Central memory CD4-positive, alpha-beta T cell (primary cell): ENCODE results near the gene LPP.

ENCODE experiments used
- DNase-seq: peaks from one replicate; pipeline ENCODE4 v3.0.0; 2022

Gene LPP

DNA sequence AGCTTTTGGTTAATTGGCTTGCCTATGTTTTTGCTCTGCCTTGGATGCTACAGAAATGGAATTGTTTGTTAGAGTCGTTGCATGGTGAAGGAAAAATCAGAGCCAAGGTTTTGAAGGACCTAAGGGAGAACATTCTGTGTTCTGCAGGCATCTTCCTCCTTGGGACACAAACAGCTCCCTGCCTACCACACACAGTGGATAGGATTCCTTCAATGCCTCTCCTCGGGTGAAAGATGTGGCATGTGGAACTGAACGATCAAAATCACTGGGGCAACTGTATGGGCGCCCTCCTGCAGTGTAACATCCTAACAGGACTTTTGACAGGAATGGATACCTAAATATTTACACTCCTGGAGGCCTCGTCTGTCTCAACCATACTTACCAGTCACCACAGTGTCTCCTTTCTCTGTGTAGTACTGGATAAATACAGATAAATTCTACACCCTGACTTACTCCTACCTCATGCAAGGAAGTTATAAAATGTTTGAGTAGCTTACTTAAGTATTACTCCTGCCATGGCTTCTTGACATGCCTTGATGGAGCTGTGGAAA lies 100.6 kb downstream of the LPP start:
- DNase-seq, result no peak

DNA sequence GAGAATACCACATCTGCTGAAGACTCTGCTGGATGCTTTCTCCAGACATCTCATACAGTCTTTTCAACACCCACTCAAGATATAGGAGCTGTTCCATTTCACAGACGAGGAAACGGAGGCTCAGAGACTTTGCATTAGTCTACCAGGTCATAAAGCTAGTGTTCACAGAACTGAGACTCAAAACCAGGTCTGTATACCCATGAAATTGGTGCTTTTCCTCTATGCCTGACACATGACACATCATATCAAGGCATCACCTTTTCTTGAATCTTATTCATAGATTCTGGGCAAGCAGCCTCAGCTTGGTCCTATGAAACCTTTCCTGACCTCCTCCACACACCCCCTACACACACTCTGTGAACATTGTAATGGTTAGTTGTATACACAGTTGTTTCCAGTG lies 101.2 kb downstream of the LPP start:
- no peak for DNase-seq

DNA sequence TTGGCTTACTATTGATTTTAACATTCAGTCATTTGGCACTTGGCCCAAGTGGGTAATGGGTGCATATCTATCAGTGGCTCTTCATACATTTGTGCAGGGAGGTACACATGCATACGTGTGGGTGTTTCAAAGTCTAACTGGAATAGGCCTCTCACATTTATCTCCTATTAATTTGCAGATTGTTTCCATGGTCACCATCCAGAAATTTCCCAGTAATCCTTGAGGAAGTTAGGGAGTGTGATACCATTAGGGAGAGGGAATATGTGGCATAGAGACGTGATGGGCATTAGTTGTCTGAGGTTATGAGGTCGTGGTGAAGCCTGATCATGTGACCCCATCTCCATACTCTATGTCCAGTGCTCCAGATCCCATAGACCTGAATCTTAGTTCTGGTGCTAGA lies 102.8 kb downstream of the LPP start:
- no peak for DNase-seq

DNA sequence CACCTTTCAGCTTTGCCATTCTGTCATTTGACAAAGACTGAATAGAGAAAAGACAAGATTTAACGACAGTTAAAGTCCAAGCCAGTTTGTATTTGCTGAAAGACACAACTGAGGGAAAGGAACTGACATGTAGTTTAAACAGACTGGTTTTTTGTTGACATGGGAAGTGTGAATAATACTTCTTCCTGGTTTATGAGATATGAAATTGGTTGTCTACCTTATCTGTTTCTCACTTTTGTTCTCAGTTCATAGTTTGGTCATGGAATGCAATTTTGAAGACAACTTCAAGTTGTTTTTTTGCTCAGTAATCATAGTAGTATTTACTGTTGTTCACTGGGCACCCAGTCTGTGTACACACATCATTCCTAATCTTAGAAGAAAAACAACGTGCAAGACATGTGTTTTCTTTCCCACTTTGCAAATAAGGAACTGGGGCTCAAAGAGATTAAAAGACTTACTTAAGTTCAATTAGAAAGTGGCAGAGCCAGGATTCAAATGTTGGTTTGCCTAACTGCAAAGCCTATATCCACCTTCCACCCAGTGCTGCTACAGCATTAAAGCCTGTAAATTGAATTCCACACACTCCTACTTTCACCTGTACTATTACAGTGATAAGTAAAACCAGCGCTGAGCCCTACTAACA lies 103.5 kb downstream of the LPP start:
- no peak for DNase-seq

DNA sequence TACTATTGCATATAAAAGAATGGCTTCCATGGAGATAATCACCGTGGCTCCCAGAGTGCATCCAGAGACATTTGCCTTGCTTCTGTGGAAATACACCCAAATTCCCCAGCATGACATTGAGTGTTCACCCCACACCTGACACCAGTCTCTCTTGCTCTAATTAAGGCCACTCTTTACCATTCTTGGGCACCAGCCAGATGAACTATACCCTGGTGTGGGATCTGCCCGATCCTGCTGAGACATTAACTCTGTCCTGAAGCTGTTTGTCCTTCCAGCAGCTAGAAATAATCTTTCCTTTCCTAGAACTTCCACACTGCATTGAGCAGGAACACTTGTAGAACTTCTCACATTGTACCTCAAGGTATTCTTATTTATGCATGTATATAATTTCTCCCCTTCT lies 105.2 kb downstream of the LPP start:
- DNase-seq, result no peak

DNA sequence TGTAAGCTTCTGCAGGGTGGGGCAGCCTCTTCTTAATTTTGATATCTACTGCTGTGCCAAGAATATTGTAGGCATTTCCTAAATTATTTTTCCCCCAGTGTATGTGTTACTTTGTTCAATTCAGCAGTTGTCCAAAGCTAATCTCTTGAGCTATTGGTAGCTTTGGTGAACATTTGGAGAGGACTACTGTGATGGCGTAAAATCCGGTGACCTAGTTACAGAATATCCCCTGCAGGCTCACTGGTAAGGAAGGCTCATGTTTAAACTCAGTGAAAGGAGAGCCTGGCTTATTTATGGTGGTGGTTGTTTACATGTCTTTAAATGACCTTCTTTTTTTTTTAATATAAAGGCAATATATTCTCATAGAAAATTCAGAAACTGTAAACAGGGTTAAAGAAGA lies 105.6 kb downstream of the LPP start:
- no peak for DNase-seq

DNA sequence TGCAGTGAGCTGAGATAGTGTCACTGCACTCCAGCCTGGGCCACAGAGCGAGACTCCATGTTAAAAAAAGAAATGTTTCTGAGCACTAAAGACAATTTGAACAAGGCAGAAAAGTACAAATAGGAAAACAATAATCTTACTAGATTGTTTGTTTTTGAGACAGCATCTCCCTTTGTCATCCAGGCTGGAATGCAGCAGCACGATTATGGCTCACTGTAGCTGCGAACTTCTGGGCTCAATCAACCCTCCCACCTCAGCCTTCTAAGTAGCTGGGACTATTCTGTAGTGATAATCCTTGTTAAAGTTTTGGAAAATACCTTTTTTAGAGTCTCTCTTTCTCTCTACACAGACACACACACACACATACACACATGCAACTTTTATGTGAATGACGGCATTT lies 107.1 kb downstream of the LPP start:
- no peak for DNase-seq

DNA sequence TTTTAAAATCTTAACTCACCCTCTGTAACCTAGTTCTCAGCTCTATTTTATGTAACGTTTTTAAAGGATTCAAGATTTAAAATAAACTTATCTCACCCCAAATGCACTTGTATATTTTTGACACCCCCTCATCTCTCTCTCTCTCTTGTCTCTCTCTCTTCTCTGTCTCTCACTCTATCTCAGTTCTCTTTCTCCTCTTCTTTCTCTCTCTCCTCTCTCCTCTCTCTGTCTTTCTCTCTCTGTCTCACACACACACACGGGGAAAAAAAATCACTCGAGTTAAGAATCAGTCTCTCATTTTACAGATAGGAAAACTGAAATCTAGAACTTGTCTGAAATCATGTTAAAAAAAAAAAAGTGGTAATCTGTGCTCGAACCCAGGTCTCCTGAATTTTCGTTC lies 108.5 kb downstream of the LPP start:
- no peak for DNase-seq

DNA sequence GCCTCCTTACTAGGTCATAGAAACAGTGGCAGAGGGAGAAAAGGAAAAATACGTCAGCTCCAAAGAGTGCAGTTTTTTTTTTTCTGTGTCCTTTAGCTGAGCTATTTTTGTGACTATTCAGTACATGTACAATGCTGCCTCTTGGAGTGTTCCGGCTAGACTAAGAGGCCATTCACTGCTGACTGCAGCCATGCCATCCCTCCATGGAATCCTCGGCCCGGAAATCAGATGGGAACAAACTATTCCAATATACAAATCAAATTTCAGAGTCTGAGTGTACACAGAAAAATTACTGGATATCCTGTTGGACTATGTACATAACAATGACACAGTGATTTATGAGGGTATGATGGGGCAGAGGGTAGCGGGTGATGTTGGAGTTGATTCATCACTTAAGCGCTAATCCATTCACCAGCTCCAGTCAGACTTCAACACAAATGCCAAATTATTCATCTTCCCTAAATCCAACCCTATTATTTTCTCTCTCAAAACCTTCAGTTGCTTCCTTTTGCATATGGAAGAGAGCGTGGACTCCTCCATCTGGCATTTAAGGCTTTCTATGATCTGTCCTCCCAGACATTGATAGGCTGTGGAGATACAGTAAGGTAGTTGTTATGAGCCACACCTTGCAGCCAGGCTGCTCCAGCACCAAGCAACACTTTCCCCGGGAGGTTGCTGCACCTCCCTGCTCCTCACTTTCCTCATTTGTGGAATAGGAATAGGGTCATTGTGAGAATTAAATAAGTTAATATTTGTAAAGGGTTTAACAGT lies 109.1 kb downstream of the LPP start:
- no peak for DNase-seq

DNA sequence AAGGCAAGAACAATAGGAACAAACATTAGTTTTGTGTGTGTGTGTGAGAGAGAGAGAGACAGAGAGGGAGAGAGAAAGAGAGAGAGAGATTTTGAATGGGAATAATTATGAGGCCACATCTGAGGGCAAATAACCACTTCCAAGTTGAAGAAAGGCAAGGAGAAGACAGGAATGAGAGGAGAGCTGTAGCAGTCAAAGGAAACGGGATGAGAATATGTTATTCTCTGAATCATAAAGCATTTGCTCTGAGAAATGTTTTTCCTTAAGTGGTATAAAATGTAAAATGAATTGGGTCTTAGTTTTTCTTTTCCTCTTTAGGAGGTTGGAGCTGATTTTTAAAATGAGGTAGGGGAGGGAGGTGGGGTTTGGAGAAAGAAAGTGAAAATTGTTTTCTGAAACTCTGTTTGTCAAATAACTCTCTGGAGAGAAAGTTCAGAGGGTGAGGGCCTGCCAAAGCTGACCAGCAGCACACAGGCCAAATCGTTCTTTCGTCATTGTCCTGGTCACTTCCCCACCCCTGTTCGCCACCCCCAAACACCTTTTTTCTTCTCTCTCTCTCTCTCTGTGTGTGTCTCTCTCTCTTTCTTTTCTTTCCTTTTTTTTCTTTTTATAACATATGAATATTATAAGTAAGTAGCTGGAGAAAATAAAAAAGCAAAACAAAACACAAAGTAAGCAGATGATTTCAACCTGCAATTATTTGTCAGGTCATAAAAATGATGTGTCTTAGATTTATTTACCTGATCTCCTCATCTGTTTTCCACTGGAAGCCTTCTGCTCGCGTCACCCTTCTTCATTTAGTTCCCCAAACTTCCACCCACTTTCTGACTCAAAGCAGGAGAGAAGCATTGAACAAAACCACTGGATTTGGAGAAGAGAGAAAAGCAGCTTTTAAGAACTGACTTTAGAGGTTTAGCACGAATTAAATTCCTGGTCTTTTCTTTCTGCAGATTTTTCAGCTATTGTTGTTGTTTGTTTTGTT lies 110.6 kb downstream of the LPP start:
- DNase-seq, result no peak

DNA sequence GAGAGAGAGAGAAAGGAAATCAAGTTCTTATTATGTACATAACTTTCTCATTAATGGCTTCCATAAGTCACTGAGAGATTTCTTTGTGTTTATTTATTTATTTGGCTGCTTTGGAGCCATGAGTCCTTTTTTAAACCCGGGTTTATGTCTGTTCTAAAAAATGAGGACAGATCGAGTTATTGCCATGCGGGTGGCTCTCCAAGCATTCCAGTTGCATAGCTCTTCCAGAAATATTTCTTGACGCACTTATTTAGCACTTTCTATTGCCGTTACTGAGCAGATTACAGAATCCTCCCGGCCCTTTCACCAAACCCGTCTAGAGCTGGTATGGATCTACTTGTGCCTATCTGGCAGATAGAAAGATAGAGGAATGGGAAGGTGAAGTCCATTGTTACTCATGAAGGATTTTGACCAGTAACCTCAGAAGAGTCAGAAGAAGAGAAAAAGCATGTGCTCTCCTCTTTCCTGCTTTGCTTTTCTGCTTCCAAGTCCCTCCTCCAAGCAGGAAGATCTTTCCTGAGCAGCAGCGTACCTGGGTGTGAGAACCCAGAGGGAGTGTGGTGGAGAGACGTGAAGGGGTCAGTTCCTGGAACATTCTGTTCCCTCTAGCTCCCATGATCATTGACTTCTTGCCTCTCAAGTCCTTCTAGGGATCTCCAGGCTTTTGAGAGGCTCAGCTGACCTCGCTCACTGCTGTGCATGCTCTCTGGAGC lies 112.8 kb downstream of the LPP start:
- no peak for DNase-seq

DNA sequence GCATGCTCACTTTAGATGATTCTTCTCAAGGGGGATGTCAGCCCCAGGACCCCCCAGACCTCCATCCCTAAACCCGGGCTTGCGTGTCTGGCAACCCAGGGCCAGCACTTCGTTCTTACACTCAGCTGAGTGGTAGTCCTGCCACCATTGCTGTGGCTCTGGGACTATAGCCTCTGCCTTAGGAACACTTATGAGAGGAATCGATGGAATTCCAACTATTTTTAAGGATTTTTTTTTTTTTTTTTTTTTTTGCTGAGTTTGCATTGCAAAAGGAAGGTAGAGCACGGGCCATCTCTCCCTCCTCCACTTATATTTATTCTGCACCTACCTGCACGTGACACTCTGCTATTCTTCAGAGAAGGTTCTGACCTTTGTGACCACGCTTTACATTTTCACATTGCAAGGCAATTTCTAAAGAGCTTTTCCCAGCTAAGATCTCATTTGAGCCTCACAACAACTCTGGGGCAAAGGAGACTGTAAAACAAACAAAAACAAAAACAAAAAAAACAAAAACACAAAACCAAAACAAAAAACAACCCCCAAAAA lies 113.9 kb downstream of the LPP start:
- DNase-seq, result no peak

DNA sequence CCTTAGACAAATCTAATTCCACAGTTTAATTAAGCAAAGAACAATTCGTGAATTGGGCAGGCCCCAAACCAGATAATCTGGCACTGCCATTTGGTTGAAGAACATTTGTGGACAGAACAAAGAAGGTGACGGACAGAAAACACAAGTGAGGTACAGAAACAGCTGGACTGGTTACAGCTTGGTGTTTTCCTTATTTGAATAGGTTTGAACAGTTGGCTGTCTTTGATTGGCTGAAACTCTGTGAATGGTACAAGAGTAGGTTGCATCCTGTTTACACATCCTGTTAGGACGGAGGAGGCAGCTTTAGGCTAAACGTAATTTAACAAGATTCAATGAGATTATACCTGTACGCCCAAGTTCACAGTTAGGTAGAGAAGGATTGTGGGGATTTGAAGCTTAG lies 114.4 kb downstream of the LPP start:
- DNase-seq, result no peak

DNA sequence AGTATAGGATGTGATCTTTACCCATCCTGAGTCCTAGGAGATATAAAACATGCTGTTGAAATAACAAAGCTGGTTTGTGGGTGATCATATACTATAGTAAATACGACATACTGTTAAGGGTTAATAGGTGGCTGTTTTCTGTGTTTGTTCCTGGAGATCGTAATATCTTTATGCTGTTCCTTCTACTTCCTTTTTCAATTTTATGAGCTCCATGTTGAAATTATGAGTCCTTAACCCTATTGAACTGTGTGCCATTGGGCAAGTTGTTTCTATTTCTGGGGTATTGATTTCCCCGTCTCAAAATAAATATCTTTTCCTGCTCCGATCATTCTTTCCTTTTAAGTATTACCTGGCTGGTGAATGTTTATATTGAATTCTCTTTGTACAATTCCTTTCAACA lies 115.1 kb downstream of the LPP start:
- no peak for DNase-seq

DNA sequence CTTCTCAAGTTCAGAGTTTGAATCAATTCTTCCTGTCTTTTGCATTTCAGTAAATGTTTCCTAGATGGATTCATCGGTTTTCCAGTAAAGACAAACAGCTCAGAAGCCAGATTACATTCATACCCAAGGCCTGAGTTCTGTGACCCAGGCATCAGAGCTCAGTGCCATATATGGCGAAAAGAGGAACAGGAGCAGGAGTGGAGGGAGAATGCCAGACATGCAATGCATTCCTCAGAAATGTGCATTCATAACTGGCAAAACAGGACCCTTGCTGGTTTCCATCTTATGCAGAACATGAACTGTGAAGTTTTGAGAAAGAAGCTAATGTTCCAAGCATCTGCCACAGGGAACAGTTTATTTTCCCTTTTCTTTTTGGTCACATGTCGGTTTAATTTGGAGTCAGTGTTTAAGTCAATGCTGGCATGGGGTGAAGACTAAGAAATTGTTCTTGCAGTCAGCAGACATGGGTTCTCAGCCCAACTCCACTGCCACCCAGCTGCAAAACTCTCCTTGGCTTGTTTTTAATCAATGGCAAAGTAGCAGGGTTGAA lies 116.5 kb downstream of the LPP start:
- no peak for DNase-seq

DNA sequence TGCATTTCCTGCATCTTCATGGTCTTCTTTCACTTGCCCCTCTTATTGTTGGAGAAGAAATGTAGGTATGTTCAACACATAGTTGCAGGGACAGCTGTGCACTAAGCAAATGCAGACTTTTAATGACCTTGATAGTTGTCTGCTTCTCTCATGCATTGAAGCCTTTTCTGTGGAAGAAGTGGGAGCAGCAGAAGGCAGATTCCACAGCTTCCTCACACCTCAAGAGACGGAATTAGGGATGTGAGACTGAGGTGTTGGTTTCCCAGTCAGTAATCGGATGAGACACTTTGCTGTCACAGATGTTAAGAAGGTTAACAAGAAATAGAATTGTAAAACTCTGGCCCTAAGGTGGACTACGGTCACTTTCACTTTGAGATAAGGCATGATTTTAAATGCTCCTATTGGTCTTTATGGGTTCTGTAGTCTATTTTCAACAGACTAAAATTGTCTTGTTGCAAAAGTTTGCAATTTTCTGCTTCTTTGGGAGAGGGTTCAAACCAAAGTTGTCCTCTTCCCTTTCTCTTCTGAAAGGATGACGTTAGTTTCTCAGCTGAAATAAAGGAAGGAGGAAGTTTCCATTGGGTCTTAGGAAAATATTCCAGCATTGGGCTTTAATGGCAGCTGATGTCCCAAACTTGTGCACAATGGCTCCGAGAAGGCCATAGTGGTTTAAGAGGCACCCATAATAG lies 117.4 kb downstream of the LPP start:
- no peak for DNase-seq

DNA sequence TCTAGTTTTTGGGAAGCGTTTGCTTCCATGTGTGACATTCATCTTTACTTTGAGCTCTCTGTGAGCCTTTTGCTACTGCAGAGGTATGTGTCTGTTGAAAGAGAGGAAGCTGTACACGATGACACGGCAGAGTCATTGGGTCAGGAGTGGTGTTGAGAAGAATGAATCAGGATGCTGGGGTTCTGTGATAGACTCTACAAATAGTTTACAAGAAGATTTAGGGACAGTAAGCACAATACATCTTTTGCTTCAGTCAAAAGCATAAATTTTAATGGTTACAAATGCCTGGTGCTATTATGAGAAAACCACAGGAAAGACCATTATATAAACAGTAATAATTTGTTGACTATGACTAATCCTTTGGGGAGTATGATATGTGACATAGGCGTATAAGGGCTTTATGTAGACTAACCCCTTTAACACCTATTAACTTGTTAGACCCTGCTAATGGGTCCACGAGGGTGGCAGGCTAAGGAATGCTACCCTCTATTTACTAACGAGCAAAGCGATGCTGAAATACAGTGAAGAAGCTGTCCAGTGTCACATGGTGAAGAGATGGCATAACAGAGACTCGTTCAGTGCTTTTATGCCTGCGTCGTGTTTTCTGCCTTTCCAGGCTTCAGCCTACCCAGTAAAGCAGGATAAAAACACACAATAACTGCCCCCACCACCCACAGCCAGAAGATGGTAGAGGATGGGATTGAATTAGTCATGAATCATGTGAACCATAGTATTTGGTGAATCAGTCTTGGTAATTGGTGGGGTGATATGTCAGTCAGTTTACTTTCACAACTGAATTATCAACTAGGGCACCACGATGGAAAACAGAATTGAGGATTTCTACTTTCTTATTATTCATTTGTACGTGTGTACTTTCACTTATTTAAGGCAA lies 118.8 kb downstream of the LPP start:
- no peak for DNase-seq

DNA sequence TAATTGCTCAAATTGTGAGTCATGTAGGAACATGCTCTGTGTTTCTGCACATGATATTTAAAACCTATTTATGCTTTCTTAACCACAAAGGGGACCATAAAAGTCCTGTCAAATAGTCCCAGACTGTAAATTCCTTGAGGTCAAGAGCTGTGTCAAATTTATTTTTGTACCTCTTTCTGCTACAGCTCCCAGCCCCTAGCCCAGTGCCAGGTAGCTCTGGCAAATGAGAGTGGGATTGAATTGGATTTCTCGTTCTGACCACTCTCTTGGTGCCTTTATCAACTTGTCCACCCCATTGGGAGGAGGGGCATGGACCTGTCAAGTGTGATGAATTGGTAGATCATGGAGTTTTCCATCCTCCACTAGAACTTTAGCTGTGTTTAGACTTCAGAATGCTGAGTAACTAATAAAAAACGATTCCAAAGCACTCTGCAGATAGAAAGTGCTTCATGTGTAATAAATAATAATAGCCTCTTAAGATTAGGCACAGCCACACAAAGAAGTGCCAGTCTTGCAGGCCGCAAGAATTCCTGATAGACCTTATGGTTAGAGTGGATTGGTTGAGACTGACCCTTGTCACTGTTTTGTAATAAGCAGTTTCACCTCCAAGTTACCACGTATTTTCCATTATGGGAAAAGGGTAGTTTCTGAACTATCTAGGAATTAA lies 120.4 kb downstream of the LPP start:
- DNase-seq, result no peak

DNA sequence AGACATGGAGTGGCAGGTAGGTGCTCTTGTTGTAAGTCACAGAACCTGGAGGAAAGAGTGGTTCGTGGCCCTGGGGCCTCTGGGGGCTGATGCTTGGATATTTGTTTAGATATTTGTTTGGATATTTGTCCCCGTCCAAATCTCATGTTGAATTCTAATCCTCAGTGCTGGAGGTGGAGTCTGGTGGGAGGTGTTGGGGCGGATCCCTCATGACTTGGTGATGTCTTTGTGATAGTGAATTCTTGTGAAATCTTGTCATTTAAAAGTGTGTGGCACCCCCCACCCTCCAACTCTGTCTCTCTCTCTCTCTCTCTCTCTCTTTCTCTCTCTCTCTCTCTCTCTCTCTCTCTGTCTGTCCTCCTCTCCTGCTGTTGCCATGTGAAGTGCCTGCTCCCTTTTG lies 122.4 kb downstream of the LPP start:
- no peak for DNase-seq
